ENCODE results near the gene TBL1X.
A peak's percentile ranks its signal among the peaks of the same experiment; 100 is the strongest.

TBL1X gene

DNA sequence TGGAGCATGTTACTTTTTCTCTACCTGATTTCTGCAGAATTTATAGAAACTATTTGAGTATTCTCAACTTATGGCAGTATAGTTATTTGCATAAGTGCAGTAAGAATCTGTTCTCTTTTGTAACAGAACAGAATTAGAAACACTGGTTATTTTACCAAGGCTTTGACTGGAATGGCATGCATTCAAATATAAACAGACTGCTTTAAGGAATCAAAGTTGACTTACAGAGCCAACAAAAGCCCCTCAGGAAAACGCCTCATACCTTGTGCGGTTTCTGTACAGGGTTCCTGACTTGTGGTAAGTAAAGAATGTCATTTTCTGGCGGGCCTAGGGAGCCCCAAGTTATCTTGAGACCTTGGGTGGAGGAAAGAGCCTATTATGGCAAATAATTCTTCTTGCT is 203.7 kb downstream of the TBL1X start:
- peak; percentile 25 to 30 for DNase-seq (ENCODE audit: low read depth in 2 of 2)

- DNase-seq (ENCODE audit: low read depth in 2 of 2): peak in 1 of 2 experiments; percentile 8
Measured at GRCh38 chrX:9670136-9670814, 205.4 kb downstream of the TBL1X start.

DNA sequence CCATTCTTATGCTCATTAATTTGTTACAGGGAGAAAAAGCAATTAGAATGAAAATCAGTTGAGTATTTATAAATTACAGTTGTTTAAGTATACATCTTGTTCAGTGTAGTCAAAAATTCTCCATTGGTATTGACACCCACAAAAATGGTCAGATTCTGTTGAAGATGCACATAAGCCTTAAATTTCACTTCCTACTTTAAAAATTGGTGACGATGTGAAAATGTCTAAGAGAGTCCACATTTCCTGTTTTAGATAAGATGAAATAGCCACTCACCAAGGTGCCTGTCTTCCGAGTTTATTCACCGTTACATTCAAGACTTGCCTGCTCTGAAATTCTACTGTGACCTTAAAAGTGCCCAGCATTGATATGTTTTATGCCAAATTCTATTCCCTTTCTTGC is 207.1 kb downstream of the TBL1X start:
- DNase-seq (ENCODE audit: low read depth in 2 of 2): no peak

GRCh38 chrX:9676306-9676705 is 211.4 kb downstream of the TBL1X start:
- peak; percentile 18 to 32 for DNase-seq (ENCODE audit: low read depth in 2 of 2)

GRCh38 chrX:9676738-9677097 is 211.9 kb downstream of the TBL1X start:
- no peak for DNase-seq (ENCODE audit: low read depth in 2 of 2)

GRCh38 chrX:9677098-9677739 is 212.4 kb downstream of the TBL1X start:
- DNase-seq (ENCODE audit: low read depth in 2 of 2): peak; percentile 8 to 23

GRCh38 chrX:9678215-9678965 is 213.5 kb downstream of the TBL1X start:
- no peak for DNase-seq (ENCODE audit: low read depth in 2 of 2)

GRCh38 chrX:9681011-9681410 is 216.2 kb downstream of the TBL1X start:
- DNase-seq (ENCODE audit: low read depth in 2 of 2): no peak

- no peak for DNase-seq (ENCODE audit: low read depth in 2 of 2)
Measured at GRCh38 chrX:9681422-9681821, 216.6 kb downstream of the TBL1X start.

DNA sequence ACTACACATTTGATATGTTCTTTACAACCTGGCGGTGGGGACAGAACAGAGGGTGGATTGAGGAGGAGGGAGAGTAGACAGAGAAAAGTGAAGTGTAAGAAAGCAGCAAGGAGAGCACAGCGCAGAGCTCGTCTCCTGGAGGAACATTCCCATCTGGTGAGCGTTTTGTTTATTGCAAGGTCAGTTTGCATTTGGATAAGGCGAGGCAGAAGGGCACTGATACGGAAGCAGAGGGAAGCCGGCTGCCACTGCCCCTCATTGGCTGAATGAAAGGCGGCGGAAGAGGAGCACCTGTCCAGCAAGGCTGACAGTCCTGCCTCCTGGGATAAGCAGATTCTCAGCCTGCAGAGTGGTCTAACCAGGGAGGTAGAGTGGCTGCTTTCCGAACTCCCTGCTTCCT is 217.6 kb downstream of the TBL1X start:
- DNase-seq (ENCODE audit: low read depth in 2 of 2): no peak

GRCh38 chrX:9682861-9683260 is 218.0 kb downstream of the TBL1X start:
- DNase-seq (ENCODE audit: low read depth in 2 of 2): no peak

DNA sequence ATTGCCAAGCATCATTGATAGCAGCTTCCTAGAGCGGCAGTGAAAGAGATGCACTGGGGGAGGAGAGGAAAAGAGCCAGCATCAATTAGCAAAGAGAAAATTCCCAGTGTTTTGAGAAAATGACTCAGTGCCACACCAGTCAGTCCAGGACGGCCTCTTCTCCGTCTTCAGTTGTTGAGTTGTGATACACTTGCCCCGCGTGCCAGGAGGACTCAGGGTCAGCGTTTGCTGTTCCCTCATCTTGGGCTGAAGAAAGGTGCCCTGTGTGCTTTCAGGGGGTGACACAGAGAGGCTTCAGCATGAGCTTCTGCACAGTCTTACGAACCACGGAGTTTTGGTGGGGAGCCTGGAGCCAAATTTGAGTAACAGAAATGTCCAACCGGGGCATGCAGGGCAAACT is 218.5 kb downstream of the TBL1X start:
- no peak for DNase-seq (ENCODE audit: low read depth in 2 of 2)

DNA sequence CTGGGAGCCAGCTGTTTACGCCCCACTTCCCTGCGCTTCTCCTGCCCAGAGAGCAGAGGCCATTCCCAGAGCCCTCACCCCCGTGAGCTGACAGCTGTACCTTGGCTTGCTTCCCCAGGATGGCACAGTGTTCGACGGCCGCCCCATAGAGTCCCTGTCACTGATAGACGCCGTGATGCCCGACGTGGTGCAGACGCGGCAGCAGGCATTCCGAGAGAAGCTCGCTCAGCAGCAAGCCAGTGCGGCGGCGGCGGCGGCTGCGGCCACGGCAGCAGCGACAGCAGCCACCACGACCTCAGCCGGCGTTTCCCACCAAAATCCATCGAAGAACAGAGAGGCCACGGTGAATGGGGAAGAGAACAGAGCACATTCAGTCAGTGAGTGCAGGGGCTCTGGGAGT is 223.0 kb downstream of the TBL1X start:
- DNase-seq (ENCODE audit: low read depth in 2 of 2): no peak

- no peak for DNase-seq (ENCODE audit: low read depth in 2 of 2)
Measured at GRCh38 chrX:9688833-9689232, 224.0 kb downstream of the TBL1X start.

DNA sequence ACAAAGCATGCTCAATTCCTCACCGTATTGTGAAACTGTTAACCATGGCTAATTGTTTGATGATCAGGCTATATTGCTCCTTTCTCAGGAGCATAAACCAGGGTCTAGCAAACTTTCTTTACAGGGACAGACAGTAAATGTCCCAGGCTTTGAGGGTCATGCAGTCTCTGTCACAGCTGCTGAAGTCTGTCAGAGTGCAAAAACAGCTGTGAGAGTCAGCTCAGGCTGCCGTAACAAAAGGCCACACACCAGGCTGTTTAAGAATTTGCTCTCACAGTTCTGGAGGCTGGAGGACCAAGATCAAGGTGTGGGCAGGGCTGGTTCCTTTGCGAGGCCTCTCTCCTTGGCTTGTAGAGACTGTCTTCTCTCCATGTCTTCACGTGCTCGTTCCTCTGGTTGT is 225.2 kb downstream of the TBL1X start:
- DNase-seq (ENCODE audit: low read depth in 2 of 2): no peak

- no peak for DNase-seq (ENCODE audit: low read depth in 2 of 2)
Measured at GRCh38 chrX:9693307-9694001, 228.6 kb downstream of the TBL1X start.

GRCh38 chrX:9698576-9698975 is 233.7 kb downstream of the TBL1X start:
- DNase-seq (ENCODE audit: low read depth in 2 of 2): no peak

DNA sequence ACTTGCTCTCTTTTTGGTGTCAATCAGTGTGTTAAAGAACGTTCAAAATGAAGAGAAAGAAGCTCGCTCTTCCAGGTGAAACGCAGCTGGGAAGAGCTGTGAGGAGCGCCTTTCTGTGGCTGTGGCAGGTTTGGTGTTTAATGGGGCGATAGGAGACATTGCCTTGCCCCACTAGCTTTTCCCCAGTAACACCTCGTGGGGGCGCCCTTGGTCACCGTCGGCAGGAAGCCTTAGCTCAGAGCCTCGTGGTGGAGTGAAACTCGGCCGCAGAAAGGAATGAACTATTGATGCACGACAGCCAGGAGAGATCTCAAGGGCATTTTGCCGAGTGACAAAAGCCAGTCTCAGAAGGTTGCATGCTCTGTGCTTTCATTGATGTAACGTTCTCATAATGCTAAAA is 235.7 kb downstream of the TBL1X start:
- DNase-seq (ENCODE audit: low read depth in 2 of 2): no peak

- DNase-seq (ENCODE audit: low read depth in 2 of 2): no peak
Measured at GRCh38 chrX:9701790-9702189, 236.9 kb downstream of the TBL1X start.

DNA sequence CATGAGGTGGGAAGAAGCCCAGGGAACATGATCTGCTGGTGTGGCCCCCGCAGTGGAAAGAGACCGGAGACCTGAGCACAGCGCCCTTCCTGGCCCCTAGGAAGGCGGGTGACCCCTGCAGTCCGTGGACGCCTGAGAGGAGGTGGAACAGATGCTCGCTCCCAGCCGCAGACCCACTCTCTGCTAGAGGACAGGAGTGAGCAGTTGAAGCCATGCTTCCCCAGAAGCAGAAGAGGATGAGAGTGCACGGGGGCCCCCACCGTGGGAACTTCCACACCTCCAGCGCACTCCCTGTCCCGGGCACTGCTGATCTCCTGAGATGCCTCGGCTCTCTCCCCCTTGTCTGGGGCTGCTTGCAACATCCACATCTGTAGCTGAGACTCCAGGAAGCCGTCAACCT is 238.5 kb downstream of the TBL1X start:
- no peak for DNase-seq (ENCODE audit: low read depth in 2 of 2)

- DNase-seq (ENCODE audit: low read depth in 2 of 2): no peak
Measured at GRCh38 chrX:9704876-9705465, 240.1 kb downstream of the TBL1X start.

DNA sequence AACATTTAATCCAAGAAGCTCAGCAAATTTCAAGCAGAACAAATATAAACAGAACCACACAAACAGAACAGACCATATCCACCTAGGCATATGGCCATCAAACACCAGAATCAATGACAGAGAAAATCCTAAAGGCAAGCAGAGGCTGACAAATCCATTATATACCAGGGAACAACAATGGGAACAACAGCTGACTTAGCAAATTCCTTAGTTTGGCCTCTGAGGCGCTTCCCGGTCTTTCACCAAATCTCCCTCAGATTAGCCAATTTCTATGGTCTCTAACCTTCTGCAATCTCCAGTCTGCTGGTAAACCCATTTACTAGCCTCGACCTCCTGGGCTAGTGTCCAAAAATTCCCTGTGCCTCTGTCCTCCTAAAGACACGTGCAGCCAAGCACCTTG is 241.6 kb downstream of the TBL1X start:
- no peak for DNase-seq (ENCODE audit: low read depth in 2 of 2)

Measured in fibroblast of skin of left biceps (primary cell).